Loucy (cell line): ENCODE results near the gene NLRP12.

Experiments
- CTCF ChIP-seq: fragments of 200-600 bp; sonication (generic); conservative IDR thresholded peaks from 2 replicates; pipeline ENCODE4 v1.5.1; 2014; ENCODE audit warnings: mild to moderate bottlenecking, antibody characterized with exemption, low read length
- EZH2phosphoT487 ChIP-seq: fragments of 200-600 bp; IDR thresholded peaks from 2 replicates; pipeline ENCODE4 v1.6.1; 2018; ENCODE audit warnings: antibody characterized with exemption, mild to moderate bottlenecking, moderate library complexity, borderline replicate concordance

GRCh38 chr19:53810891-53811290 lies 13.2 kb downstream of the NLRP12 start:
- TF ChIP-seq CTCF (no peak), EZH2phosphoT487 (no peak)
